ENCODE data around the gene P2RX1.

P2RX1 gene

GRCh38 chr17:3921502-3922319, 5.4 kb upstream of the P2RX1 start:
- Histone ChIP-seq H3K27ac (ENCODE audit: low read depth, low read length) (no peak overlapping the region), H3K27me3 (ENCODE audit: insufficient read depth, low read length) (no peaks in the 10 kb centered on the region), H3K36me3 (ENCODE audit: insufficient read depth, low read length) (no peaks in the 10 kb centered on the region), H3K9ac (ENCODE audit: low read depth, low read length) (no peak overlapping the region), H3K4me1 (ENCODE audit: insufficient read depth, low read length) (no peaks in the 10 kb centered on the region), H3K9me3 (ENCODE audit: insufficient read depth, low read depth, low read length) (no peaks in the 10 kb centered on the region), H3K4me3 (ENCODE audit: low read length) (no peak overlapping the region)
- 90% methylated on average over 27 of the region's 27 CpGs for WGBS

- WGBS = 92% methylated on average over 16 of the region's 16 CpGs
These were observed 4.7 kb upstream of the P2RX1 start for GRCh38 chr17:3921006-3921405.

DNA sequence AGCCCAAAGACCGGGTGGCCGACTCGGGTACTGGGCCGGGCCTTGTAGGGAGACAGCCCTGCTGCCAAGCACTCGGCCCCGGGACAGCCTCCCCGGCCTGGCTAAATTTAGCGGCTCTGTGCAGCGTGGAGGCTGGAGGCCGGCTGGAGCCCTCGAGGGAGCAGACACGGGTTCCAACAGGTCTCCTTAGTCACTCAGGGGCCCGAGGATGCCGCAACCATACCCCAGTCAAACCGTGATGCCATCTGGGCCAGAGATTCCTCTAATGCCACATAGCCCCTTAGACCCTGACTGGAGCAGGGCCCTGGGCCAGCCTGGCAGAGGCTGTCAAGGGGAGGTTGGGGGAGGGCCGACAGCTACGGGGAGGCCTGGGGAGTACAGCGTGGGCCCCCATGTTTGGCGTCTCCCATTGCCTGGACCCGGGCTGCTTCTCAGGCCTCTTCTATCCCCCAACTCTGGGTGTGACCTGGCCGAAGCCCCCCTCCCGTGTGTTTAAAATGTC, 2.9 kb upstream of the P2RX1 start:
- Histone ChIP-seq H3K27me3 (ENCODE audit: insufficient read depth, low read length) (no peaks in the 10 kb centered on the region), H3K4me3 (ENCODE audit: low read length) (no peak overlapping the region), H3K4me1 (ENCODE audit: insufficient read depth, low read length) (no peaks in the 10 kb centered on the region), H3K27ac (ENCODE audit: low read depth, low read length) (no peak overlapping the region), H3K36me3 (ENCODE audit: insufficient read depth, low read length) (no peaks in the 10 kb centered on the region), H3K9ac (ENCODE audit: low read depth, low read length) (no peak overlapping the region), H3K9me3 (ENCODE audit: insufficient read depth, low read depth, low read length) (no peaks in the 10 kb centered on the region)
- 93% methylated on average over 22 of the region's 22 CpGs for WGBS

More at GRCh38 chr17:3921006-3921405, 4.7 kb upstream of the P2RX1 start:
- no peaks in the 10 kb centered on the region for H3K9me3 ChIP-seq (ENCODE audit: insufficient read depth, low read depth, low read length)
- H3K4me1 ChIP-seq (ENCODE audit: insufficient read depth, low read length) = no peaks in the 10 kb centered on the region
- H3K27me3 ChIP-seq (ENCODE audit: insufficient read depth, low read length) = no peaks in the 10 kb centered on the region
- no peaks in the 10 kb centered on the region for H3K36me3 ChIP-seq (ENCODE audit: insufficient read depth, low read length)
- no peak overlapping the region for H3K4me3 ChIP-seq (ENCODE audit: low read length)
- H3K27ac ChIP-seq (ENCODE audit: low read depth, low read length) = no peak overlapping the region
- H3K9ac ChIP-seq (ENCODE audit: low read depth, low read length) = no peak overlapping the region

- no peak overlapping the region for H3K27ac ChIP-seq (ENCODE audit: low read depth, low read length)
- no peaks in the 10 kb centered on the region for H3K36me3 ChIP-seq (ENCODE audit: insufficient read depth, low read length)
- 76% methylated on average over 8 of the region's 8 CpGs for WGBS
- H3K27me3 ChIP-seq (ENCODE audit: insufficient read depth, low read length) = no peaks in the 10 kb centered on the region
- H3K9ac ChIP-seq (ENCODE audit: low read depth, low read length) = no peak overlapping the region
- H3K9me3 ChIP-seq (ENCODE audit: insufficient read depth, low read depth, low read length) = no peaks in the 10 kb centered on the region
- H3K4me1 ChIP-seq (ENCODE audit: insufficient read depth, low read length) = no peaks in the 10 kb centered on the region
- H3K4me3 ChIP-seq (ENCODE audit: low read length) = no peak overlapping the region
These were observed 2.3 kb upstream of the P2RX1 start for GRCh38 chr17:3918372-3919122.

- no peaks in the 10 kb centered on the region for H3K9me3 ChIP-seq (ENCODE audit: insufficient read depth, low read depth, low read length)
- no peak overlapping the region for H3K4me3 ChIP-seq (ENCODE audit: low read length)
- no peak overlapping the region for H3K27ac ChIP-seq (ENCODE audit: low read depth, low read length)
- H3K36me3 ChIP-seq (ENCODE audit: insufficient read depth, low read length) = no peaks in the 10 kb centered on the region
- no peak overlapping the region for H3K9ac ChIP-seq (ENCODE audit: low read depth, low read length)
- 79% methylated on average over 11 of the region's 11 CpGs for WGBS
- no peaks in the 10 kb centered on the region for H3K4me1 ChIP-seq (ENCODE audit: insufficient read depth, low read length)
- H3K27me3 ChIP-seq (ENCODE audit: insufficient read depth, low read length) = no peaks in the 10 kb centered on the region
These were observed 1.2 kb upstream of the P2RX1 start for GRCh38 chr17:3917391-3917931.

DNA sequence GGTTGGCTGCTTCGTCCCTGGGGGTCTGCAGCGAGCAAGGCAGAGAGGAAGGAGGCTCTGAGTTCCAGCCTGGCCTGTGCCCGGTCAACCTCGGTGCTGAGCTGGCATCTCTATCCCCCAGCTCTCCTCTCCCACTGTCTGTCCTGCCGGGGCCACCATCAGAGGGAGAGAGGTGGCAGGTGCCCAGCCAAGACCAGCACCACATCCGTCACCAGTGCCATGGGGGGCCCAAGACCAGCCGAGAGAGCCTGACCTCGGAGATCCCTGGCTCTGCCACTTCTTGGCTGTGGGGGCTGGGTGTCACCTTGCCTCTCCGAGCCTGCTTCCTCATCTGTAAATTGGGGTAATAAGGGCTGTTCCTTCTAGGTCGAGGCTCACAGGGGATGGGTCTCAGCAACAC, 560 bp upstream of the P2RX1 start:
- H3K4me1 ChIP-seq (ENCODE audit: insufficient read depth, low read length) = no peaks in the 10 kb centered on the region
- H3K9me3 ChIP-seq (ENCODE audit: insufficient read depth, low read depth, low read length) = no peaks in the 10 kb centered on the region
- no peak overlapping the region for H3K4me3 ChIP-seq (ENCODE audit: low read length)
- H3K27me3 ChIP-seq (ENCODE audit: insufficient read depth, low read length) = no peaks in the 10 kb centered on the region
- no peak overlapping the region for H3K27ac ChIP-seq (ENCODE audit: low read depth, low read length)
- no peaks in the 10 kb centered on the region for H3K36me3 ChIP-seq (ENCODE audit: insufficient read depth, low read length)
- 93% methylated on average over 10 of the region's 10 CpGs for WGBS
- no peak overlapping the region for H3K9ac ChIP-seq (ENCODE audit: low read depth, low read length)

DNA sequence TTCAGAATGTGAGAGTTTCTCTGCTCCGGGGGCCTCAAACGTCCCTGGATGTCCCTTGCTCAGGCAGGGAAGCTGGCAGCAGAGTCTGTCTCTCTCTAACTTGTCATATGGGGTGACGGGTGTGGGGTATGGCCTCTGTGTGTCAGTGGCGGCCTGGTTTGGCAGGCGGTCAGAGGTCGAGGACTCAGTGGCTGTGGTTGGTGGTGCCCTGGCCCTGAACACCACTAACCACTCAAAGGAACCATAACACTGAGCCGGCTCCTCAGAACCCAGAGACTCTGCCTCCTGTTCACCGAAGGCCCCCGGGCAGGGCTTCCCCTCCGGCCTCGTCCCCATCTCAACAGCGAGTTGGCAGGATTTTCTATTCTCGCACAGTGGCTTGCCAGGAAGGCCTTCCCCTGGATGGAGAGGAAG, 677 bp downstream of the P2RX1 start:
- Histone ChIP-seq H3K27me3 (ENCODE audit: insufficient read depth, low read length) (no peaks in the 10 kb centered on the region), H3K9me3 (ENCODE audit: insufficient read depth, low read depth, low read length) (no peaks in the 10 kb centered on the region), H3K27ac (ENCODE audit: low read depth, low read length) (no peak overlapping the region), H3K36me3 (ENCODE audit: insufficient read depth, low read length) (no peaks in the 10 kb centered on the region), H3K4me3 (ENCODE audit: low read length) (no peak overlapping the region), H3K4me1 (ENCODE audit: insufficient read depth, low read length) (no peaks in the 10 kb centered on the region), H3K9ac (ENCODE audit: low read depth, low read length) (no peak overlapping the region)
- WGBS = 92% methylated on average over 13 of the region's 13 CpGs

DNA sequence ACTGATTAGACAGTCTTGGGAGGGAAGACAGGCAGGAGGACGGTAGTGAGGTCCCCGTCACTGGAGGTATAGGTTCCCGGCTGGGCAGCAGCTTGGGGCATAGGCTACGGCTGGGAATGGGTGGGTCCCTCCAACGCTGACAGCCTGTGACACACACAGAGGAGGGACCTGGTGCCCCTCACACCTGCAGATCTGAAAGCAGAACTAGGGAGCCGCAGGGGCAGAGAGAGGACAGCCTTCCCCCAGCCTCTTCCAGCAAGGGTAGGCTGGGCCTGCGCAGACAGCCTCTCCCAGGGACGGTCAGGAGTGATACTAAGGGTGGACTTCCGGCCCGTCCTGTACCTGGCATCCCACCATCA, 2.0 kb downstream of the P2RX1 start:
- H3K4me3 ChIP-seq (ENCODE audit: low read length) = no peak overlapping the region
- no peak overlapping the region for H3K27ac ChIP-seq (ENCODE audit: low read depth, low read length)
- H3K9me3 ChIP-seq (ENCODE audit: insufficient read depth, low read depth, low read length) = no peaks in the 10 kb centered on the region
- 93% methylated on average over 10 of the region's 10 CpGs for WGBS
- H3K36me3 ChIP-seq (ENCODE audit: insufficient read depth, low read length) = no peaks in the 10 kb centered on the region
- no peak overlapping the region for H3K9ac ChIP-seq (ENCODE audit: low read depth, low read length)
- H3K27me3 ChIP-seq (ENCODE audit: insufficient read depth, low read length) = no peaks in the 10 kb centered on the region
- H3K4me1 ChIP-seq (ENCODE audit: insufficient read depth, low read length) = no peaks in the 10 kb centered on the region

DNA sequence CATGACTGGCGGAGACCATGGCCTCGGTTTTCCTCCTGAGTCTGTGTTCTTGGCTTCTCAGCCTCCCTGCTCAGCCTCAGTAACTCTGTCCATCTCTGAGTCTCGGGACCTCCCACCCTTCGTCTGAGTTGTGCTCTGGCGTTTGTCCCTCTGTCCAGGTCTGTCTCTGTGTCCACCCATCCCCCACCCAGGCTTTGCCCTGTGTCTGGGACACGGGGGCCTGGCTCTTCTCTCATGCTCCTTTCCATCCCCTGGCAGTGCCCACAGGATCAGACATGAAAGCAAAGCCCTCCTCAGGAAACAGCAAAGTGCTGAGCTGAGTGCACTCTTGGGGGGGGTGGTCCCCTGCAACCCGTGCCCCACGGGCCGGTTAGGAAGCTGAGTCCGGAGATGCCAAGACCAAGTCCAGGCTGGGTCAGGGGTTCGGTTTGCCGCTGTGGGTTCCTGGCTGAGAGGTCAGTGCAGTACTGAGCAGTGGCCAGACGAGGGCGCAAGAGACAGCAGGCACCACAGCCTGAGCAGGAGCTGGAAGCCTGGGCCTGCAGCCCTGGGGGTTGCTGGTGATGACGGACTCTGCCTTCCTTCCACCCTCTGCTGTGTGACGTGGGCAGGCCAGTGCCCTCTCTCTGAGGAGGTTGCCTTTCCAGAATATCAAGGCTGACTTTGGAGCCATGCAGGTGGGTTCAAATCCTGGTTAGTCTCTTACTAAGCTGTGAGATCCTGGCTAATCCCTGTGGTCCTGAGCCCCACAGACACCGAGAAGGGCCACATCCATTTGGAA, 2.5 kb downstream of the P2RX1 start:
- Histone ChIP-seq H3K9ac (ENCODE audit: low read depth, low read length) (no peak overlapping the region), H3K4me1 (ENCODE audit: insufficient read depth, low read length) (no peaks in the 10 kb centered on the region)
- WGBS = 40% methylated on average over 17 of the region's 17 CpGs

DNA sequence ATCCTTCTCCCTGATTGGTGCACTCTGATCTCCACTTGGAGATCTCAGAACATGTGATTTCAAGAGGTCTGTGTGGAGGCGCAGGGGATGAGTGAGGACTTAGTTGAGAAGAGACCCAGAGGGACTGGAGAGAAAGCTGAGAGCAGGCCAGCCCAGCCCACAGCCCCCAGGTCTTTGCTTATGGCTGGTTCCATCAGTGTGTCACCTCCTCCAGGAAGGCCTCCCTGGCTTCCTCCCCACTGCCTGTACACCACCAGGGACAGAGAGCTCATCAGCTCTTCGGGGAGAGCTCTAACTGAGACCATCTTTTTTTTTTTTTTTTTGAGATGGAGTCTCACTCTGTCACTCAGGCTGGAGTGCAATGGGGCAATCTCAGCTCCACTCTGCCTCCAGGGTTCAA, 3.4 kb downstream of the P2RX1 start:
- no peak overlapping the region for H3K9ac ChIP-seq (ENCODE audit: low read depth, low read length)
- 93% methylated on average over 2 of the region's 2 CpGs for WGBS

More for the DNA sequence above, 2.5 kb downstream of the P2RX1 start:
- Histone ChIP-seq H3K9me3 (ENCODE audit: insufficient read depth, low read depth, low read length) (no peaks in the 10 kb centered on the region), H3K4me3 (ENCODE audit: low read length) (no peak overlapping the region), H3K36me3 (ENCODE audit: insufficient read depth, low read length) (no peaks in the 10 kb centered on the region), H3K27me3 (ENCODE audit: insufficient read depth, low read length) (no peaks in the 10 kb centered on the region), H3K27ac (ENCODE audit: low read depth, low read length) (no peak overlapping the region)

More for the DNA sequence above, 3.4 kb downstream of the P2RX1 start:
- Histone ChIP-seq H3K36me3 (ENCODE audit: insufficient read depth, low read length) (no peaks in the 10 kb centered on the region), H3K9me3 (ENCODE audit: insufficient read depth, low read depth, low read length) (no peaks in the 10 kb centered on the region), H3K27me3 (ENCODE audit: insufficient read depth, low read length) (no peaks in the 10 kb centered on the region), H3K4me3 (ENCODE audit: low read length) (no peak overlapping the region), H3K27ac (ENCODE audit: low read depth, low read length) (no peak overlapping the region), H3K4me1 (ENCODE audit: insufficient read depth, low read length) (no peaks in the 10 kb centered on the region)
